ENCODE results near the gene ARHGAP6. TPM values are rescaled to one million over a fixed set of nuclear protein-coding genes. Genes with fewer than 3 reads are reported as not detected.

Gene ARHGAP6
- total RNA-seq, 1 experiment from 2014 or later, result 34.5 TPM

DNA sequence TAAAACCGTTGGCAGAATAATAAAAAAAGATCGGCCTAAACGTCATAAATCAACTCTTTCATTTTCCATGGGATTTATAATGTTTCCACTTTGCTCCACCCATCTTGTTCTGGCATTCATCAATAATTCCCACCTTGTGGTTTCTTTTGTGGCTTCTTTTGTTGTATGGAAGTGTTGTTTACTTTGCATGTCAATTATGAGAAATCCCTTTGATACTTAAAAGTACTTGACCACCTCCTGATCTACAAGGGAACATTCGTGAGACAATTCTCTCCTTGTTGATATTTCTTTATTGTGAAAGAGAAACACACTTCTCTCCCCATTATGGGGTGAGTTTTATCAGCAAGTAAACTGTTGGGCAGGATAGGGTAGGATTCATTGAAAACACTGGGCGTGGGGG lies 369.7 kb downstream of the ARHGAP6 start:
- Histone ChIP-seq H3K4me3 (no peak overlapping the region), H3K4me1 (no peaks in the 10 kb centered on the region), H3K27me3 (no peaks in the 10 kb centered on the region), H3K9me3 (replicated peaks) (no peaks in the 10 kb centered on the region), H3K36me3 (no peaks in the 10 kb centered on the region), H3K27ac (no peak overlapping the region)
- DNase-seq, result no peak

DNA sequence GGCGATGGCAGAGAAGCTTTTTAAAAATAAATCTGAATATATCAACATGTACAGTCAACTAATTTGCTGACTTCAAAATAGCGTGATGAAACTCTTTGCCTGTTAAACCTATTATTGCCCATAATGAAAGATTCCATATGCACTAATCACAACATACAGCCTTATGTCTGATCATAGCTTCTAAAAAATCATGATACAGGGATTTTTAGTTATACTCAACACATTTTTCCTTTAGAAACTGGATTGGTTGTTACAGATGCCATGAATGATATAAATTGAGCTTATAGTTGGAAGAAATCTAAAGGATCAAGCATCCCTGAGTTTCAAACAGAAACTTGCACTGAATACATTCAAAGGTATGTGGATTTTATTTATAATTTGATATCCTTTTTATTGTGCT lies 372.6 kb downstream of the ARHGAP6 start, which contains the start of gene AMELX:
AMELX (plus strand) TSS at position 301 of the 400 bp plus-strand sequence. CDS start 1,376 bp downstream, outside the sequence.
- no peaks in the 10 kb centered on the region for H3K27me3 ChIP-seq
- H3K27ac ChIP-seq, result no peak within 1 kb of the TSS
- no peaks in the 10 kb centered on the region for H3K36me3 ChIP-seq
- H3K4me1 ChIP-seq, result no peaks in the 10 kb centered on the region
- no peak within 1 kb of the TSS for H3K4me3 ChIP-seq
- no peaks in the 10 kb centered on the region for H3K9me3 ChIP-seq (replicated peaks)
- no peak for DNase-seq

GRCh38 chrX:11290416-11291102 lies 375.2 kb downstream of the ARHGAP6 start:
- no peak for DNase-seq
- Histone ChIP-seq H3K27me3 (no peaks in the 10 kb centered on the region), H3K9me3 (replicated peaks) (no peaks in the 10 kb centered on the region), H3K36me3 (no peaks in the 10 kb centered on the region), H3K27ac (no peak overlapping the region), H3K4me1 (peaks cover 19% of the 10 kb centered on the region), H3K4me3 (no peak overlapping the region)

GRCh38 chrX:11287505-11287904 lies 378.2 kb downstream of the ARHGAP6 start:
- no peaks in the 10 kb centered on the region for H3K9me3 ChIP-seq (replicated peaks)
- no peak for DNase-seq
- H3K4me3 ChIP-seq, result no peak overlapping the region
- H3K4me1 ChIP-seq, result peaks cover 29% of the 10 kb centered on the region
- H3K27me3 ChIP-seq, result no peaks in the 10 kb centered on the region
- no peak overlapping the region for H3K27ac ChIP-seq
- no peaks in the 10 kb centered on the region for H3K36me3 ChIP-seq

DNA sequence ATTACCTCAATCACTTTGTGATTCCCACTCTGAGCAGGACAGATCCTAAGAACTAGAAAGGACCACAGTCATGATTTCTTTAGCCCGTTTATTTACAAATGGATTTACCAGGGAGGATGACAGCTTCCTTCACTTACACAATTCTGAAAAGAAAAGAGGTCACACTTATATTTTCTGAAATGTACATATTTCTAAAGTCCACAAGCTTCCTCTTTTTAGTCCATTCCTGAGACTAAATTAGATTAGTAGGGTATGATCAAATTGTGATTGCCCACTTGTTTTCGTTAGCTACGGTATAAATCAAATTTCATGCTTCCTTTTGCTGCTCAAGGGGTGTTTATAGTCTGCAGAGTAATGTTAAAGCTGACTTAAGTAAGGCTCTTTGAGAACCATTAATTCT lies 380.1 kb downstream of the ARHGAP6 start:
- peaks cover 29% of the 10 kb centered on the region for H3K4me1 ChIP-seq
- H3K27me3 ChIP-seq, result no peaks in the 10 kb centered on the region

DNA sequence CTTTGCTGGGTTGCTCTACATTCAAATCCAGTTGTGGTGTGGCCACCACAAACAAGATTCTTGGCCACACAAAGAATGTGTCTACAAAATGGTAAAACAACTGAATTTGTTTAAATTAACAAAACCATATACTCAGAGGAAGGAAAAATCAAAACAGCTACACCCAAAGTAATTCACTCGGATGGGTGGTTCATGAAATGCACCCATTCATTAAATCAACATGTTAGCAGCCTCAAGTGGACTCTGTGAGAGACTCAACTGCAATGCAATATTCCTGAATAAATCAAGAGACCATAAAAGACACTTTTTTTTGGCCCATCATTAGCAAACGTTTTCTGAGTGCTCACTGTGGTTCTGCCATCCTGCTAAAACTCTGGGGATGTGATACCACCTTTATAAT lies 383.7 kb downstream of the ARHGAP6 start:
- Histone ChIP-seq H3K4me3 (no peak overlapping the region), H3K27ac (no peak overlapping the region), H3K4me1 (peaks cover 24% of the 10 kb centered on the region), H3K9me3 (replicated peaks) (no peaks in the 10 kb centered on the region), H3K36me3 (no peaks in the 10 kb centered on the region), H3K27me3 (no peaks in the 10 kb centered on the region)
- DNase-seq, result no peak

More for the DNA sequence above, 380.1 kb downstream of the ARHGAP6 start:
- H3K27ac ChIP-seq, result peak overlapping the region; percentile 65
- no peak overlapping the region for H3K4me3 ChIP-seq
- no peaks in the 10 kb centered on the region for H3K9me3 ChIP-seq (replicated peaks)
- DNase-seq, result peak in 1 of 2 experiments; percentile 55
- no peaks in the 10 kb centered on the region for H3K36me3 ChIP-seq

GRCh38 chrX:11273544-11273943 lies 392.2 kb downstream of the ARHGAP6 start:
- Histone ChIP-seq H3K36me3 (0 out of 2 replicates have a peak, but pooled peaks cover 2% of the 10 kb centered on the region), H3K4me1 (no peaks in the 10 kb centered on the region), H3K27me3 (no peaks in the 10 kb centered on the region), H3K27ac (no peak overlapping the region), H3K4me3 (no peak overlapping the region), H3K9me3 (replicated peaks) (no peaks in the 10 kb centered on the region)
- no peak for DNase-seq

DNA sequence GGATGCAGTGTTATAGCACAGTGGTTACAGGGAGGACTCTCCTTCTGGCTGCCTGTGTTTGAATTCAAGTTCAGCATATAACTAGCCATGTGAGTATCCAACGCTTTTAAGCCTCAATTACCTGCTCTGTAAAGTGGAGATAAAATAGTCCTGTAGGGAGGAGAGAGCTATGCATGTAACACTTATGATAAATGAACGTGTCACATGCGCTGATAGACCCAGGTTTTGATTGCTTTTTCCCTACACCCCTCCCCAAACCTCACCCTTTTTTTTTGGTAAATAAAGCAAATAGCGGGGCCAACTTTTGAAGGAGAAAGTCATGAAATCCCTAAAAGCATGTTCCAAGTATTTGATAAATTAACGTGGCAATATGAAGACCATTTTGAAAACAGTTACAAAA lies 392.9 kb downstream of the ARHGAP6 start:
- Histone ChIP-seq H3K27ac (no peak overlapping the region), H3K36me3 (0 out of 2 replicates have a peak, but pooled peaks cover 2% of the 10 kb centered on the region), H3K9me3 (replicated peaks) (no peaks in the 10 kb centered on the region), H3K4me1 (no peaks in the 10 kb centered on the region), H3K27me3 (no peaks in the 10 kb centered on the region), H3K4me3 (no peak overlapping the region)
- no peak for DNase-seq

GRCh38 chrX:11272290-11272689 lies 393.4 kb downstream of the ARHGAP6 start:
- no peak for DNase-seq
- no peaks in the 10 kb centered on the region for H3K9me3 ChIP-seq (replicated peaks)
- H3K36me3 ChIP-seq, result 0 out of 2 replicates have a peak, but pooled peaks cover 2% of the 10 kb centered on the region
- no peak overlapping the region for H3K4me3 ChIP-seq
- H3K27me3 ChIP-seq, result no peaks in the 10 kb centered on the region
- H3K4me1 ChIP-seq, result no peaks in the 10 kb centered on the region
- H3K27ac ChIP-seq, result no peak overlapping the region

DNA sequence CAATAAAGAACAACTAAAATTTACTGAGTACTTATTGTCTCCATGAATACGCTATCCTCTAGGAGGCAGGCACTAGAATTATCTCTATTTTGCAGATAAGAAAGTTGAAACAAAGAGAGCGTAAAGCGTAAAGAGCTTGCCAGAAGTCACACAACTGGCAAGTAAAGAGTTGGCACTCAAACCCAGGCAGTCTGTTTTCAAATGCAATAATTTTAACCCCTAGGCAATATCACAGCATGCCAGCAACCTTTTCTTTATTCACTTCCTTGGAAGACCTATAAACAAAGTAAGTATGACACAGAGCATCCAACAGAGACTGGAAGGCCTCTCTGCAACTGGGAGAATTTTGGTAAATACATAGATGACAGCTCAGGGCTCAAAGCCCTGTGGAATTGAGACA lies 395.7 kb downstream of the ARHGAP6 start:
- no peaks in the 10 kb centered on the region for H3K27me3 ChIP-seq
- H3K4me3 ChIP-seq, result no peak overlapping the region
- H3K9me3 ChIP-seq (replicated peaks), result no peaks in the 10 kb centered on the region
- no peaks in the 10 kb centered on the region for H3K36me3 ChIP-seq
- DNase-seq, result no peak
- H3K4me1 ChIP-seq, result peaks cover 16% of the 10 kb centered on the region
- no peak overlapping the region for H3K27ac ChIP-seq

DNA sequence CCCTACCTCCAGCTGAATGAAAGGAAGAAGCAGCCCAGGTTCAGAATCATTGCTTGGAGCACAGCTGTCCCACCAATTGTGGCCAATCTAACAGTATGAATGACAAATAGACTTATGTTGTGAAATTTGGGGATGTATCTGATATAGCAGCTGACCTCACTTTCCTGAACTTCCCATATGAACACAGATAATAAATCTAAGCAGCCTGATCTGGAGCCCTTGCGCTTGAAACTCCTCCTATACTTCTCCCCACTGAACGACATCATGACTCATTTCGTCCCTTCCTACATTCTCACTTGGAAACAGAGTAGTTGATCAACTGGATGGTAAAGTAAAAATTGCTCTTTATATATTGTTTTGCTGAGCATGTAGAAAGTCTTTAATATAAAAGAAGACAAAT lies 396.7 kb downstream of the ARHGAP6 start:
- Histone ChIP-seq H3K4me1 (peaks cover 16% of the 10 kb centered on the region), H3K9me3 (replicated peaks) (no peaks in the 10 kb centered on the region), H3K27me3 (no peaks in the 10 kb centered on the region), H3K4me3 (no peak overlapping the region), H3K36me3 (no peaks in the 10 kb centered on the region), H3K27ac (no peak overlapping the region)
- no peak for DNase-seq

- Histone ChIP-seq H3K36me3 (no peaks in the 10 kb centered on the region), H3K27me3 (no peaks in the 10 kb centered on the region), H3K4me1 (peaks cover 16% of the 10 kb centered on the region)
Measured at GRCh38 chrX:11267425-11267824, 398.3 kb downstream of the ARHGAP6 start.

DNA sequence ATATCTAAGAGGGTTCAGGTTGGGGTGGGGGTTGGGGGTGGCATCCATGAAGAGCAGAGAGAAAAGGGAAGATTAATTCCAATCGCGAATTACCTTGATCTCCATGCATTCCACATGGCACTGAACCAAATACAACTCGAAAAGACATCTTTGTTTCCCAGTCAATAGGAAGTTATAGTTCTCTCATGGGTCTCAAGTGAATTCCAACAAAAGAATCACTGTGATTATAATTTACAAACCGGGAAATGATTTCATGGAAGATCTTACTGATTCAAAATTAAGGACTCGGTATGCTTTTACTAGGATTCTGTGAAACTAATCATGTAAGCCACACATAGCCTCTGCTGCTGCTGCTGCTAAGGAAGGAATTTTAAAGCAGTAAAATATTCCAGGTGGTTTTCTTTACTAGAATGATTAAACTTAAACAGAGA lies 399.1 kb downstream of the ARHGAP6 start:
- no peaks in the 10 kb centered on the region for H3K9me3 ChIP-seq (replicated peaks)
- H3K4me1 ChIP-seq, result peaks cover 16% of the 10 kb centered on the region
- no peaks in the 10 kb centered on the region for H3K27me3 ChIP-seq
- H3K4me3 ChIP-seq, result peak overlapping the region; percentile 49
- H3K27ac ChIP-seq, result peak overlapping the region; percentile 94
- DNase-seq, result peak; percentile 71 to 85
- H3K36me3 ChIP-seq, result no peaks in the 10 kb centered on the region

More at GRCh38 chrX:11267425-11267824, 398.3 kb downstream of the ARHGAP6 start:
- no peak overlapping the region for H3K4me3 ChIP-seq
- no peaks in the 10 kb centered on the region for H3K9me3 ChIP-seq (replicated peaks)
- DNase-seq, result no peak
- H3K27ac ChIP-seq, result peak overlapping the region; percentile 94

GRCh38 chrX:11265352-11265751 lies 400.4 kb downstream of the ARHGAP6 start:
- Histone ChIP-seq H3K4me3 (peak overlapping the region; percentile 49), H3K36me3 (no peaks in the 10 kb centered on the region), H3K27ac (peak overlapping the region; percentile 94), H3K9me3 (replicated peaks) (no peaks in the 10 kb centered on the region), H3K4me1 (peaks cover 16% of the 10 kb centered on the region), H3K27me3 (no peaks in the 10 kb centered on the region)
- no peak for DNase-seq

DNA sequence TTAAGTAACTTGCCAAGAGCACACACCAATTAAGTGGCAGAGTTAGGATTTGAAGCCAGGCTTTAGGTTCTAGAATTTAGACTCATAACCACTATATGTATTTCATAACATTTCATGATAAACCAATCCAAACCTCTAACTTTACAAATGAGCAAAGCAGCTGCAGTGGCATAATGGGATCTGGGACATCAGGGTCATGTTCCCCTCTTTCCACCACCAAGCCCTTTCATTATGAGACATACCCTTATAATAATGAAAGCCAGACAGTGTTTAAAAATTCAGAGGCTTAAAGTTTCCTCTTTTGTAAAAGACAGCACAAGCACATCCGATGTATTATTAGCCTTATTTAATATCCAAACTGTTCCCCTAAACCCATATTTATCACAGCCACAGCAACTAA lies 400.8 kb downstream of the ARHGAP6 start:
- H3K27ac ChIP-seq, result peak overlapping the region; percentile 94
- no peak for DNase-seq
- peaks cover 16% of the 10 kb centered on the region for H3K4me1 ChIP-seq

DNA sequence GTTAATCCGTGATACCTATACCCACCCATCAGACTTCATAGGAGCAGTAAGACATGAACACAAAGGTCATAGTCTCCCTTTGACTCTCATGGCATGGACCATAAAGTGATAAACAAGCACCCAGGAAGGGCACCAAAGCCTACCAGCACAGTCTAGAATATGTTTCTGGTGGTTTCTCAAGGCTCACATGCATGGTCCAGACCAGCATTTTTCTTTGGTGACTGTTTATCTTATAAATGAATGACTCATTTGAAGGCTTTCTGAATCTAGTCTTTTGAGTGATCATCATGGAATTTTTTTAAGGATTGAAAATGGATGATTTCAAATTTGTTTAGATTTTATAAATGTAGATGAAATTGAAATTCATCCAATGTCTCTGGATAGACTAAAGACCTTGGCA lies 404.5 kb downstream of the ARHGAP6 start:
- no peak for DNase-seq
- Histone ChIP-seq H3K36me3 (no peaks in the 10 kb centered on the region), H3K27me3 (no peaks in the 10 kb centered on the region), H3K27ac (no peak overlapping the region), H3K9me3 (replicated peaks) (no peaks in the 10 kb centered on the region), H3K4me3 (no peak overlapping the region), H3K4me1 (peaks cover 12% of the 10 kb centered on the region)

More for the DNA sequence above, 400.8 kb downstream of the ARHGAP6 start:
- Histone ChIP-seq H3K36me3 (no peaks in the 10 kb centered on the region), H3K27me3 (no peaks in the 10 kb centered on the region), H3K9me3 (replicated peaks) (no peaks in the 10 kb centered on the region), H3K4me3 (peak overlapping the region; percentile 49)
